ENCODE measurements around the gene KIF5A.

The KIF5A gene

GRCh38 chr12:57620245-57620935, 70.5 kb downstream of the KIF5A start:
- DNase-seq (ENCODE audit: low read depth in 3 of 3) = no peak

DNA sequence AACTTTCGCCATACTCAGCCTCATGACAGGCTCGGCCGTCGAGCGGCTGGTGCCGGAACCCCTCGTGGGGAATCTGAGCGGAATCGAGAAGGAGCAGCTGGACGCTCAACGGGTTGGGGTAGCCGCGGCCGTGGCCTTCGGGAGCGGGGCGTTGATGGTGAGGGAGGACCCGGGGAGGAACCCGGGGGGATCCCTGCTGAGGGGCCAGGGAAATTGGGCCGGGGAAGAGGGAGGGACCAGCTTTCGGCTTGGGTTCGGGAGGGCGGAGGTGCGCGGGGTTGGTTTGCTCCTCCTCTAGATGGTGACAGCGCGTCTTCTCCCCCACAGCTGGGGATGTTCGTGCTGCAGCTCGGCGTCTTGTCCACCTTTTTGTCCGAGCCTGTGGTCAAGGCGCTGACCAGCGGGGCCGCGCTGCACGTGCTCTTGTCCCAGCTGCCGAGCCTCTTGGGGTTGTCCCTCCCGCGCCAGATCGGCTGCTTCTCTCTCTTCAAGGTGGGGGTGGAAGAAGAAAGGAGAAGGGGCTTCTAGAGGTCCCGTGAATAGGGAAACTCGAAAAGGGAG, 71.2 kb downstream of the KIF5A start:
- no peak for DNase-seq (ENCODE audit: low read depth in 3 of 3)

DNA sequence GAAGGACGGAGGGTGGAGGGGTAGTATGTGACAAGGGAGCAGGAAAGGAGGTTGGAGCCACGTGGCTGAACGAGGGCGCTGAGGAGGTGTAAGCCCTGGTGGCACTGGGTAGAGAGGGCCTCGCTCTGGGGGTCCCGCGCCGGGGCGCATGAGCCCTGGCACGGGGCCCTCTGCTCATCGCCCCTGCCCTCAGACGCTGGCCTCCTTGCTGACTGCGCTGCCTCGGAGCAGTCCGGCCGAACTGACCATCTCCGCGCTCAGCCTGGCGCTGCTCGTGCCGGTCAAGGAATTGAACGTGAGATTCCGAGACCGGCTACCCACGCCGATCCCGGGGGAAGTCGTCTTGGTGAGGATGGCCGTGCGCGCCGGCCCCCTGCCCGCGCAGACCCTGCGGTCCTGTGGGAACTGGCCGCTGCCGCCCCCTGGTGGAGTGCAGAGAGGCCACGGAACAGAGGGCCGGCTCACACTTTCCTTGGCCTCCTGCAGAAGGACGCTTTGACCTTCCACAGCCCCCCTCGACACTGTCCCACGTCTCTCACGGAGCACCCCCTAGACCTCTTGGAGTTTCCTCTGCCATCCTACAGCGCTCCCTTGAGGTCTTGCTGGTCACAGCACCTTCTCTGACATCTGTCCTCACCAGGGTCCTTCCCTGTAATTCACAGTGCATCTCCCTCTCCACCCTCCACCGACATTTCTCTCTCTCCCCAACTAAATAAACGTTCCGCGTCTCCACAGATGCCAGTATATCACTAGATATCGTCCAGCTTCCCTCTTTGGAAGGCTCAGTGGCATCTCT, 71.9 kb downstream of the KIF5A start:
- no peak for DNase-seq (ENCODE audit: low read depth in 3 of 3)

DNA sequence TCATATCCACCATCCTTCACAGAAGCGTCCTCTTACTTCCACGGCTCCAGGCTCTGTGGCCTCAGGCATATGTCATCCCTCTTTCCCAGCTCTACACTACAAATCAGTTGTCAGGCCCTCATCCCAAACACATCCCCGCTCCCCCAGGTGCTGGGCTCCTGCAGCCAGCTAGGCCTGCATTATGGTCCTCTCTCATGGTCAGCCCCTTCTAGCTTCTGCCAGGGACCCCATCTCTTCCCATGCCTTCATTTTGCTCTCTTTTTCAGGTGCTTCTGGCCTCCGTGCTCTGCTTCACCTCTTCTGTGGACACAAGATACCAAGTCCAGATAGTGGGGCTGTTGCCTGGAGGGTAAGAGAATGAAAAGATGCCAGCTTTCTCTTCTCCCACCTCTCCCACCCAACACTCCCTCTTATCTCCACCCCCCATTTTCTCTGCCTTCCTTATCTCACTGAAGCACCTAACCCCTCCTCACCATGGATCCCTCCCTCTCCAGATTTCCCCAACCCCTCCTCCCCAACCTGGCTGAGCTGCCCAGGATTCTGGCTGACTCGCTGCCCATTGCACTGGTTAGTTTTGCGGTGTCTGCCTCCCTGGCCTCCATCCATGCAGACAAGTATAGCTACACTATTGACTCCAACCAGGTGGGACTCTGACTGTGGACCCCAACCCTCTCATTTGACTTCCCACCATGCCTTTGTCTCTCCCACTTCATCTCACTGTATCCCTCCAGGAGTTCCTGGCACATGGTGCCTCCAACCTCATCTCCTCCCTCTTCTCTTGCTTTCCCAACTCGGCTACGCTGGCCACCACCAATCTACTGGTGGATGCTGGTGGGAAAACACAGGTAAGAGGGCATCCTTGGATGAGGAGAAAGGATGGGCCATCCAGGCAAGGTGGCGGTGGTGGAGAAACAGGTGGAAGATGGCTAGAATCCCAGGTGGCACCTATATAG, 72.7 kb downstream of the KIF5A start:
- DNase-seq (ENCODE audit: low read depth in 3 of 3) = no peak

DNA sequence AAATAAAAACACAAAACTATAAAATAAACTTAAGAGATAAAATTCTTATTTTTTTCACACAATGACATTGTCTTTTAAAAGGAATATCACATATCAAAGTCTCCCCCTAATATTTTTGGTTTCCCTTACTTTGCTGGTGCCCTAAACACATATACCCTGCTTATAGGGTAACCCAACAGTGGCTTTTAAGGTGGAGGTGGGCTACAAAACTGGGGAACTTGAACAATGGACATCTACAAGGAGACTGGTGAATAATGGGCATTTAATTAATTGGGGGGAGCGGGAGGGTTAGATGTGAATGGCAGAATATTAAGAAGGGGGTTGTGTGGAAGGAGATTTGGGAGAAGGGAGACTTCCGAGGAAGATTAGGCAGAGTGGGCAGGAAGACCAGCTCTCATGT, 73.5 kb downstream of the KIF5A start:
- DNase-seq (ENCODE audit: low read depth in 3 of 3) = no peak

DNA sequence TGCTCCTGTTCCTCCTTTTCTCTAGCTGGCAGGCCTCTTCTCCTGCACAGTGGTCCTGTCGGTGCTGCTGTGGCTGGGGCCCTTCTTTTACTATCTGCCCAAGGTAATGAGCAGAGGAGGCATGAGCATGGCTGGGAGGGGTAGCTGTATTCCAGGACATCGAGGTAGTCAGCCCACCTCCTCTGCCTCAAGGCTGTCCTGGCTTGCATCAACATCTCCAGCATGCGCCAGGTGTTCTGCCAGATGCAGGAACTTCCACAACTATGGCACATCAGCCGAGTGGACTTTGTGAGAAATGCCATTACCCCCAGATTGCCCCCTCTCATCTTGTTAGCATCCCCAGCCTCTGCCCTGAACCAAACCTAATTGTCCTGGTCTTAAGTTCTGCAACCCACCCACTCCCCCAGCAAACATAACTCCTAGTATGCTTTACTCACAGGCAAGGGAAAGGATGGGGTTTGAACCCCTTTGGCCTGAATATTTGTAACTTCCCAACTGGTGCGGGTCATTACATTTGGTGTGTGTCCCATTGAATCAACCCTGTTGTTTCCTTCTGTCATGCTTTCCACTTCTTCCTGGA, 74.1 kb downstream of the KIF5A start:
- no peak for DNase-seq (ENCODE audit: low read depth in 3 of 3)

- DNase-seq (ENCODE audit: low read depth in 3 of 3) = no peak
Measured at GRCh38 chr12:57624441-57625220, 74.8 kb downstream of the KIF5A start.

DNA sequence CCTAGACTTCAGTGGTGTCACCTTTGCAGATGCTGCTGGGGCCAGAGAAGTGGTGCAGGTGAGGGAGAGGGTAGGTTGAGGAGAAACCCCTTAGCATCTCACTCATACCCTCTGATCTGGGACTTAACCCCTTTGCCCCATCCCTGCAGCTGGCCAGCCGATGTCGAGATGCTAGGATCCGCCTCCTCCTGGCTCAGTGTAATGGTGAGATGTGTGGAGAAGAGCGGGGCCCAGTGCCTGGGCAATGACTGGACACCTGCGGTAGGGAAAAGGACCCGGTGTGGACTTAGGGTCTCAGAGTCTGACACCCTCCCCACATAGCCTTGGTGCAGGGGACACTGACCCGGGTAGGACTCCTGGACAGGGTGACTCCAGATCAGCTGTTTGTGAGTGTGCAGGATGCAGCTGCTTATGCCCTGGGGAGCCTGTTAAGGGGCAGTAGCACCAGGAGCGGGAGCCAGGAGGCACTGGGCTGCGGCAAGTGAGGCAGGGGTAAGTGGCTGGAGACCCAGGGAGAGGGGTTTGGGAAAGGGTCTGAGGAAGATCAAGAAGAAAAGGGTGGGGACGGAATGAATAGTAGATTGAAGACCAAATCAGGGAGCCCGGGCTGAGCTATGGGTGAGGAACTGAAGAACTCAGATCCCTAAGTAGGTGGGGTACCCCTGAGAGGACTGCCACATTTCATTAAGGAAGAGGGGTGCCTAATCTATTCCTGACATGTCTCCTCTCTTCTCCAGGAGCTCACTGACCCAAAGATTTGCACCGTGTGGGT, 75.6 kb downstream of the KIF5A start:
- no peak for DNase-seq (ENCODE audit: low read depth in 3 of 3)

DNA sequence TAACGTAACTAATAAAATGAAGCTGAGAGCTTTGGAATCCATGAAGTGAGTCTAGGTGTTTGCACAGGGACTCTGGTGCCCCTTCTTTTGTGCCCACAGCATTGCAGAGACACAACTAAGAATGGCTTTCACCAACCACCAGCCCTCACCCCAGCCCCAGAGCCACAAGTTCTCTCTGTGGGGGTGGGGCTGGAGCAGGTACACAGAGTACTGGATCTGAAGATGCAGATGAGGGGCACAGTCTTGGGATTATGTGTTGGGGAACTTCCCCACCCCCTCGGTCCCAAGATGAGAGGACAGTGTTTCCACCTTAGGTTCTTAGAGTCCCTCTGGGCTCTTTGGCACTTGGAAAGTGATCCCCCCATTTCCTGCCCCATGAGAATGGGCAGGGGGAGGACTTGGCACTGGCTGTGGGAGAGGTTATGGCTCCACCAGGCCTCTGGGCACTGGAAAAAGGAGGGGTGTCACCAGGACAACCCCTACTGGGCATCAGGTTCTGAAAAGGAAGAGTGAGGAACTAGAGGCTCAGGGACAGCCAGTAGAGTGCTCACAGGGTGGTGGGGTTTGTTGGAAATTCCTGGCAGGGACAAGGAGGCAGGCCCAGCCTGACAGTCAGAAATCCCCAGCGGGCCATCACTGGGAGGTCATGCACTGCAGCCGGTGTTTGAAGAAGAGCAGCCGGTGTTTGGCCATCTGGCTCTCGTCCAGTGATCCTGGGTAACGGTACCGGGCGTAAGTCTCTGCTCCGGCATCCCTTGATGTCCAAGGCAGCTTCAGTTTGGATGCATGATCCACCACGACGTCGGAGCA, 76.5 kb downstream of the KIF5A start:
- DNase-seq (ENCODE audit: low read depth in 3 of 3) = no peak

- DNase-seq (ENCODE audit: low read depth in 3 of 3) = no peak
Measured at GRCh38 chr12:57626921-57627445, 77.1 kb downstream of the KIF5A start.

DNA sequence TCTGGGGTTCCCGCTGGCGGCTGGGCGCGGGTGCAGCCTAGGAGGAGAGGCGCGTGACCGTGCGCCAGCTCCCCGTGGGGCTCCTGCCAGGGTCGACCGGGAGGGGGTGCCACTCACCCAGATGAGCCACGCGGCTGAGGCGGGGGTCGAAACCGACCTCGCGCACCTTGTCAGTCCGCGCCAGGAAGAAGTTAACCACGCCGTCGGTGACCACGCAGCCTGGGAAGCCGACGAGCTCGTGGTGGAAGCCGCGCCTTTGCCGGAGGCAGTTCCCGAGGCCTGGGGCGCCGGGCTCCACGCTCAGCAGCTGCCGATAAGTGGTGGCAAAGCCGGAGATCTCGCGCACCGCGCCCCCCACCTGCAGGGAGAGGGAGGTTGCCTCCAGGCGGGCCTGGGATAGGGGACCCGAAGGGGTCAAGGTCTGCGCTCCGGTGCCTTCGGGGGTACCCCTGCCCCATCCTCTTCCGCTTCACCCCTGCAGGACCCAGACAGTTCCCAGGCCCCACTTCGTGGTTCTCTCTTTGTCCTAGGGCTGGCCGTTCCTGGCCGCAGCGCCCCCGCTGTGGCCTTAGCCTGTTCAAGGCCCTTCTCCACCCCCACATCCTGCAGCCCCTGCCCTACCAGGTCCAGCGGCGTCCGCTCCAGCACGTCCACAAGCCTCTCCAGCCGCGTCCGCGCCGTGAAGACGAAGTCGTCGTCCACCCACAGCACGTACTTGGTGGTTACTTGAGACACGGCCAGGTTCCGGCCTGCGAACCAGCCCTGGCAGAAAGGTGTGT, 77.8 kb downstream of the KIF5A start:
- no peak for DNase-seq (ENCODE audit: low read depth in 3 of 3)

DNA sequence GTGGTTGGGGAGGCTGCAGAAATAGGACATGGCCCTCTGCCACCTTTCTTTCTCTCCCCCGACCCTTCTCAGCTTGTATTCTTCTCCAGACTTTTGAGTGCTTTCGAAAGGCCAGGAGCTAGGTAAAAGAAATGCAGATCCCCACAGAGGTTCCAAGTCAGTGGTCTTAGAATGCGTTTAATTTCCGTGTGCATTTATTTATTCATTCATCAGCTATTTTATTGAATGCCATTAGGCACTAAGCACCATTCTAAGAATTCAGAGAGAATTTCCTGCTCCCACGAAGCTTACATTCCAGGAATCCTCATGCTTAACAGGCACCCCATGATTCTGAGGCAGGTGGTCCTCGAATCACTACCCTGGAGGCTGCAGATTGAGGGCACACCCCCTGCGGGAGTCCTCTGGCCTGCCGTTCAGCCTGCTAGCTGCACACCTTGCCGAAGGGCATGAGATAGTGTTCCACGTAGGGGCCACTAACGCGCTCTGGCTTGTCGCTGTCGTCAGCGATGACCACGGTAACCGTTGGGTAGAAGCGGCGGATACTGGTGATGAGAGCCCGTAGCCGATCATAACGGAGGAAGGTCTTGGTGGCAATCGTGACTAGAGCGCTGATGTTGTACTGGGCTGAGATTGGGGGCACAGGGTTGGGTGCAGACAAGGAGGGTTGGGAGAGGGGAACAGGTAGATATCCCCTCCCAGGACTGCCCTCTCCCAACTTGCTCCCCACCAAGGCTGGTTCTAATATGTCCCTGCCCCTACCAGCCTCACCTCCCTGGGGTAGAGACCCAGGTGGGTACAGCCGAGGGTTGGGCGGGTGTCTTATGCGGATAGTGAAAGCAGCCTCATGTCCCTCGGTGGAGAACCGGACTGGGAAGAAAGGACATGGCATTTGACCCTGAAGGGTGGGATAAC, 78.7 kb downstream of the KIF5A start:
- no peak for DNase-seq (ENCODE audit: low read depth in 3 of 3)

DNA sequence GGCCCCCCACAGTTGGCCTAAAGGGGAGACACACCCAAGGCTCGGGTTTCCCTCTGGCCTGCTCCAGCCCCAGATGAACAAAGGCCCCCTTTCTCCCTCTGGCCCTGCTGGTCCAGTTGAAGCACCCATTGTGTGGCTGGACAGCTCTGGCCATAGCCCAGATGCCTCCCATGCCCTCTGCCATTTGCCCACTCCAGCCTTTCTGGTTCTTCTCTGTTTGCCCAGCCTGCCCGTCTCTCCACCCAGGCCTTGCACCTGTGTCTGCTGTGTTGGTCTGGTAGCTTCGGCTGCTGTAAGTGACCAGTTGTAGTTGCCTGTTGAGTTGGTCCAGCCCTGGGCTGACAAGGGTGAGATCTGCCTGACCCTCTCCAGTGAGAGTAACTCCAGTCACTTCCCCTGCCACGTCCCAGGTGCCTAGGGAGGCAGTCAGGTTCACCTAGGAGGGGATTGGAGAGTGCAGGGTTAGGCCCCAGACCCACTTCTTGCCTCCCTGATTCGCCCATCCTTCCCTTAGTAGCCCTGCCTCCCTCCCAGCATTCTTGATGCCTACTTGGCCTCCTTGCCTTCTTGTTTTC, 80.1 kb downstream of the KIF5A start:
- no peak for DNase-seq (ENCODE audit: low read depth in 3 of 3)

DNA sequence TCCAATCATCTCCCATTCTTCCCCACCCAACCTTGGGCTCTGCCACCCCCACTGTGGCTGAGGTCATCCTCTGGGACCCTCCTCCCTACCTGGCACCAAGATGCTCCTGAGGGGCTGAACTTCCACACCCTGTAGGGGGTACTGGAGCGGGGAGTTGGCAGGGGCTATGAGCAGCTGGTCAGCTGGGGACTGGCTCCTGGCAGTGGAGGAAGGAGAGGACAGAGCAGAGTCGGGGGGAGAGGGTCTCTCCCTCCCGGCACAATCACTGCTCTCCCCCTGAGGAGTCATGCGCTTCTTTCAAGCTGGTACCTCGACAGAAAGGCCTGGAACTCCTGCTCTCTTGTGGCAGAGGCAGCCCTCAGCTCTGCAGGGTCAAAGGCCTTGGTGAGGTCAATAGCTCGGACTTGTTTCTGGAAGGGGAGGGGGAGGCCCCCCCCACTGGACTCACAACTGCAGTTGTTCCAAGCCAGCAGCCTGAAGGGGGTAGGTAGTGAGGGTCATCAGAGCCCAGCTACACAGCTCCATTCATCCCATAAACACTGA, 81.1 kb downstream of the KIF5A start:
- DNase-seq (ENCODE audit: low read depth in 3 of 3) = no peak

- no peak for DNase-seq (ENCODE audit: low read depth in 3 of 3)
Measured at GRCh38 chr12:57631566-57632072, 81.8 kb downstream of the KIF5A start.
